Karpas-422 (cell line): ENCODE measurements around the gene GRID2. TPM values are rescaled to one million over a fixed set of nuclear protein-coding genes. Genes with fewer than 3 reads are reported as not detected.

Source experiments
- DNase-seq: peaks from one replicate; pipeline ENCODE4 v3.0.0-alpha.2; 2015
- H2AFZ ChIP-seq: fragments of 200-600 bp; sonication (generic); 2 replicates; pipeline ENCODE4 v1.6.1; 2014; ENCODE audit warnings: antibody characterized with exemption, low read length, mixed read lengths
- H3K27ac ChIP-seq: fragments of 200-600 bp; sonication (generic); 2 replicates; pipeline ENCODE4 v1.5.1; 2014; ENCODE audit warnings: mild to moderate bottlenecking, low read length, moderate library complexity
- H3K27me3 ChIP-seq: fragments of 200-600 bp; sonication (generic); 2 replicates; pipeline ENCODE4 v1.6.1; 2014; ENCODE audit warnings: low read length, mixed read lengths
- H3K36me3 ChIP-seq: fragments of 200-600 bp; sonication (generic); 2 replicates; pipeline ENCODE4 v1.6.1; 2014; ENCODE audit warnings: low read length, mixed read lengths; ENCODE audit not compliant: insufficient read depth
- H3K4me1 ChIP-seq: fragments of 200-600 bp; sonication (generic); 2 replicates; pipeline ENCODE4 v1.6.1; 2014; ENCODE audit warnings: mild to moderate bottlenecking, low read length, mixed read lengths
- H3K4me2 ChIP-seq: fragments of 200-600 bp; sonication (generic); 2 replicates; pipeline ENCODE4 v1.6.1; 2014; ENCODE audit warnings: low read length, low read depth, mild to moderate bottlenecking; ENCODE audit not compliant: poor library complexity, severe bottlenecking
- H3K4me3 ChIP-seq: fragments of 200-600 bp; sonication (generic); 2 replicates; pipeline ENCODE4 v1.5.1; 2014; ENCODE audit warnings: mild to moderate bottlenecking, antibody characterized with exemption, low read length, mixed read lengths
- H3K79me2 ChIP-seq: fragments of 200-600 bp; sonication (generic); 2 replicates; pipeline ENCODE4 v1.6.1; 2014; ENCODE audit warnings: mild to moderate bottlenecking, low read length, mixed read lengths
- H3K9ac ChIP-seq: fragments of 200-600 bp; sonication (generic); 2 replicates; pipeline ENCODE4 v1.6.0; 2014; ENCODE audit warnings: low read length
- H3K9me2 ChIP-seq: fragments of 200-600 bp; sonication (generic), shearing (Covaris generic); replicated peaks from 2 replicates; pipeline ENCODE4 v1.6.0; 2014; ENCODE audit warnings: mild to moderate bottlenecking, low read length, moderate library complexity; ENCODE audit not compliant: insufficient read depth
- H3K9me3 ChIP-seq: fragments of 300-700, 200-600 bp; sonication (generic); 2 replicates; pipeline ENCODE4 v1.6.1; 2014; ENCODE audit warnings: low read length, mixed read lengths
- H4K20me1 ChIP-seq: fragments of 200-600 bp; sonication (generic); 2 replicates; pipeline ENCODE4 v1.6.1; 2014; ENCODE audit warnings: mild to moderate bottlenecking, antibody characterized with exemption, low read length, low read depth; ENCODE audit not compliant: insufficient read depth
- total RNA-seq: library from RNA; depleted of rRNA; stranded (reverse); fragments of >200 nt; shearing (Covaris generic); gene quantifications from 2 replicates; pipeline ENCODE4 v1.2.3, GENCODE V29; 2014; ENCODE audit warnings: low replicate concordance

Gene GRID2
- total RNA-seq, 1 experiment from 2014 or later, result not detected

DNA sequence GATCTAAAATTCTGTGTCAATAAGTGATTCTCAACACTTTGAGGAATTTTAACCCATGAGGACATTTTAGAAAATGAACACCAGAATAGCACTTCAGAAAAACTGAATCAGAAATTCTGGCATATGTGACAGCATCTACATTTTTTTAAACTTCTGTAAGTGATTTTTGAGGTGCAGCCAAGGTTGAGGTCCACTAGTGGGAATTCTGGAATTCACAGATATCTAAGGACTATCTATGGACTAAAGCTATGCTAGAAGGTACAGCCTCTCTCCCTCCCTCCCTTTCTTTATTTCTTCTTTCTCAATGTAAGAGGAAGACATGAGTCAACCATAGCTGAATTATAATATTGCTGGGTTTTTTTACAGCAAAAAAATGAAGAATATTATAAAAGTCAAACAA, 1016.6 kb downstream of the GRID2 start:
- Histone ChIP-seq H3K9me3 (peaks cover 8% of the 10 kb centered on the region; the same call in 1 of the 2 replicates), H3K9me2 (no peaks in the 10 kb centered on the region), H3K4me1 (no peaks in the 10 kb centered on the region), H3K27ac (no peak overlapping the region), H3K36me3 (no peaks in the 10 kb centered on the region), H3K27me3 (no peaks in the 10 kb centered on the region), H3K79me2 (no peaks in the 10 kb centered on the region), H2AFZ (no peak overlapping the region), H3K9ac (no peak overlapping the region), H4K20me1 (no peaks in the 10 kb centered on the region), H3K4me2 (no peak overlapping the region), H3K4me3 (no peak overlapping the region)
- no peak for DNase-seq

DNA sequence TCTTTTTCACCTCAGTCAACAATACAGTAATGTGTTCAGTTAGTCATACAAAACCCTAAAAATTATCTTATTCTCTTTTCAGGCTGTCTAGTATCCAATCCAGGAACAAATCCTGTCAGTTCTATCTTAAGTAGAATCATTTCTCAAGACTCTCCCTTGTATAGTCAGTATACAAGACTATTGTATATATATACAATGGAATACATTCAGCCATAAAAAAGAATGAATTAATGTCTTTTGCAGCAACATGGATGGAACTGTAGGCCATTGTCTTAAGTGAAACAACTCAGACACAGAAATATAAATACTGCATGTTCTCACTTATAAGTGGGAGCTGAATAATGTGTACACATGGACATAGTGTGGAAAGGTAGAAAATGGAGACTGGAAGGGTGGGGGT, 1023.6 kb downstream of the GRID2 start:
- no peaks in the 10 kb centered on the region for H3K4me1 ChIP-seq
- no peak overlapping the region for H3K9ac ChIP-seq

DNA sequence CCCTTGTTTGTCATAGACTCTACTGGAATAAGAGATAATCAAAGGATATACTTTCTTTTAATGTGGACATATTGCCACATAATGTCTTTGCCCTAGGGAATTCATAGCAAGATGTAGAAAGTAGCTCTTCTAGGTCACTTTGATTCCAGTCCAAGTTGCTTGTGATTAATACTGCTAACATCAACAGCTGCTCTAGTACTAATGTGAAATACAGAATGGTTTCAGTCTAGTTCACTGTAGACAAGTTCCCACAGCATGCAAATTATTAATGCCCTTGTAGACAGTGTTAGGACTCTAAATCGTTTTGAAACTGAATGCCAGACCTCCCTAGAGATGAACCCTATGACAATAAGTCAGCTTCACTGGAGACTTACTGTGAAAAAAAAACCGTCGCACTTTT, 1030.2 kb downstream of the GRID2 start:
- Histone ChIP-seq H3K27me3 (no peaks in the 10 kb centered on the region), H3K4me1 (no peaks in the 10 kb centered on the region), H3K4me3 (no peak overlapping the region), H3K4me2 (no peak overlapping the region), H3K9ac (no peak overlapping the region), H3K36me3 (no peaks in the 10 kb centered on the region), H3K9me3 (peaks cover 6% of the 10 kb centered on the region), H2AFZ (no peak overlapping the region), H3K27ac (no peak overlapping the region), H4K20me1 (no peaks in the 10 kb centered on the region), H3K79me2 (no peaks in the 10 kb centered on the region), H3K9me2 (no peaks in the 10 kb centered on the region)
- no peak for DNase-seq

More for the DNA sequence above, 1023.6 kb downstream of the GRID2 start:
- Histone ChIP-seq H3K27me3 (no peaks in the 10 kb centered on the region), H3K27ac (no peak overlapping the region), H3K9me2 (no peaks in the 10 kb centered on the region), H3K79me2 (no peaks in the 10 kb centered on the region), H4K20me1 (no peaks in the 10 kb centered on the region), H3K4me2 (no peak overlapping the region), H3K4me3 (no peak overlapping the region), H3K36me3 (no peaks in the 10 kb centered on the region), H3K9me3 (peaks cover 5% of the 10 kb centered on the region), H2AFZ (no peak overlapping the region)
- DNase-seq, result no peak

DNA sequence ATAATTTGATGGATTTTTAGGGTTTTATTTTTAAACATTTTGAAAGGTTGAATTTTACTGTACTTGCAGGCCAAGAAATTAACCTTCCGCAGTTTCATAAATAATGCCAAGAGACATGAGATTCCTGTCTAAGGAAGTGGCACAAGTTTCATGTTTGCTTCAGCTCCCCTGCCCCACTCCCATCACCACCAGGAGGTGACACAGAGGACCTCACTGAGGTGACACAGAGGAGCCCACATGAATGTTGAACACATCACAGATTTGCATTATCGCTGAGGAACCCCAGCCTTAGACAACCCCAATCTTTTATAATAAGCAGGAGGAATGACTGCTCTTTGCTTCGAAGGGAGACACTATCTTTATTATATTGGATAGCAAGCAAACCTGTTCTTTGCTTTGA, 1033.4 kb downstream of the GRID2 start:
- no peak overlapping the region for H2AFZ ChIP-seq
- no peak for DNase-seq
- H3K36me3 ChIP-seq, result no peaks in the 10 kb centered on the region
- no peaks in the 10 kb centered on the region for H3K27me3 ChIP-seq
- peaks cover 13% of the 10 kb centered on the region for H3K9me3 ChIP-seq
- no peaks in the 10 kb centered on the region for H3K9me2 ChIP-seq
- H3K4me1 ChIP-seq, result no peaks in the 10 kb centered on the region
- no peak overlapping the region for H3K4me3 ChIP-seq
- no peaks in the 10 kb centered on the region for H3K79me2 ChIP-seq
- H3K4me2 ChIP-seq, result no peak overlapping the region
- no peak overlapping the region for H3K9ac ChIP-seq
- no peak overlapping the region for H3K27ac ChIP-seq
- H4K20me1 ChIP-seq, result no peaks in the 10 kb centered on the region

DNA sequence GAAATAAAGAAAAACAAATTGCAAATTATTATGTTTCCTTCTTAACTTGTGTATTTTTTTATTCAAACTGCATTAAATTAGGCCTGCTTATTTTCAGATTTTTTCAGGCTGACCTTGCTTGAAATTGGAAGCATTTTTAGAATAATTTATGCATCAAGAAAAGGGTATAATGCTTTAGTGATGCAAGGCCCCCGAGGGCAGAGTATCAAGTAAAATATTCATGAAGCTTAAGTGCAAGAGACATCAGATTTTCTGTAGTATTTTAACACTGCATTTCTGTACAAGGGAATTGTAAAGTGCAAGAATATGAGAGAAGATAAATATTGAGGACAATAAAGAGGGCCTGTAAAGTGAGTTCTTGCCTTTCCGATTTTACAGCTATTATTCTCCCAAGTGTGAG, 1039.0 kb downstream of the GRID2 start:
- no peaks in the 10 kb centered on the region for H4K20me1 ChIP-seq
- no peaks in the 10 kb centered on the region for H3K4me1 ChIP-seq
- H3K9ac ChIP-seq, result no peak overlapping the region
- H3K9me2 ChIP-seq, result no peaks in the 10 kb centered on the region
- H2AFZ ChIP-seq, result no peak overlapping the region
- peaks cover 27% of the 10 kb centered on the region for H3K9me3 ChIP-seq
- no peak overlapping the region for H3K4me2 ChIP-seq
- no peaks in the 10 kb centered on the region for H3K36me3 ChIP-seq
- H3K27ac ChIP-seq, result no peak overlapping the region
- no peak for DNase-seq
- no peak overlapping the region for H3K4me3 ChIP-seq
- no peaks in the 10 kb centered on the region for H3K27me3 ChIP-seq
- H3K79me2 ChIP-seq, result no peaks in the 10 kb centered on the region

DNA sequence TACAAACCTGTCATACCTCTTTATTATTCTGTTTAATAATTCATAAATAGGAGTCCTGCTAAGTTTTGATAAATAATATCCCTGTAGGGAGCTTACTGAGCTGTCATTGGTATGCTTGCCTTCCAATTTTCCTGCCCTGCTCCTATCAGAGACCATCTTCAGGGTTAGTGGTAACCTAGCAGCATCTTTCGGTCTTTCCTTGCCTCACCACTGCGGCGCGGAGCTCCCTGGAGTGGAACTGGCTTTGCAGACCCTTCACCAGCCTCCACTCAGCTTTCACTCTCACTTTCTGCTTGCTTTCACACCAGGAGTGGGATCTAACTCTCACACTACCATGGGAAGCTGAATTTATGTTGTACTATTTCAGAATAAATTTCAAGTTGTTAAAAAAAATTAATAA, 1043.1 kb downstream of the GRID2 start:
- Histone ChIP-seq H3K4me1 (no peaks in the 10 kb centered on the region), H4K20me1 (no peaks in the 10 kb centered on the region), H3K36me3 (no peaks in the 10 kb centered on the region), H3K9me3 (peaks cover 32% of the 10 kb centered on the region; the same call in 1 of the 2 replicates), H3K4me3 (no peak overlapping the region), H2AFZ (no peak overlapping the region), H3K9me2 (no peaks in the 10 kb centered on the region), H3K4me2 (no peak overlapping the region), H3K79me2 (no peaks in the 10 kb centered on the region), H3K27me3 (no peaks in the 10 kb centered on the region), H3K27ac (no peak overlapping the region), H3K9ac (no peak overlapping the region)
- no peak for DNase-seq

DNA sequence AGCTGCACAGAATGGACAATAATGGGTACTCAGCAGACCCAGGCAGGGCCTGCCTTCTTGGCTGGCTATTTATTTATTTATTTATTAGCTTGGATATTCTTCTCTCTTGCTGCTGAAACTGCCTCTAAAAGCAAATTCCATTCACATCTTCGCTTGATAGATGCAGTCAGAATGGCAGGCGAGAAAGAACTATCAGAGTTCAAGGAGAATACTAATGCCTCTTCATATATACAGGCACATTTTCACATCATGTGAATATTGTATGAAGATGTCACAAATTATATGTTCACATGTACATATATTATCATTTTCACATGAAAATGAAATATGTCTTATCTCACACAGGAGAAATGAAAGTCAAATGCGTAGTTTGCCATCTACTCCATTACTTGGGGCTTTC, 1045.1 kb downstream of the GRID2 start:
- Histone ChIP-seq H3K27me3 (no peaks in the 10 kb centered on the region), H2AFZ (no peak overlapping the region), H3K36me3 (no peaks in the 10 kb centered on the region; the same call in 1 of the 2 replicates), H4K20me1 (no peaks in the 10 kb centered on the region), H3K9ac (no peak overlapping the region), H3K4me3 (no peak overlapping the region), H3K27ac (no peak overlapping the region), H3K9me2 (no peaks in the 10 kb centered on the region), H3K79me2 (no peaks in the 10 kb centered on the region), H3K4me1 (no peaks in the 10 kb centered on the region), H3K4me2 (no peak overlapping the region), H3K9me3 (peaks cover 30% of the 10 kb centered on the region)
- DNase-seq, result no peak

DNA sequence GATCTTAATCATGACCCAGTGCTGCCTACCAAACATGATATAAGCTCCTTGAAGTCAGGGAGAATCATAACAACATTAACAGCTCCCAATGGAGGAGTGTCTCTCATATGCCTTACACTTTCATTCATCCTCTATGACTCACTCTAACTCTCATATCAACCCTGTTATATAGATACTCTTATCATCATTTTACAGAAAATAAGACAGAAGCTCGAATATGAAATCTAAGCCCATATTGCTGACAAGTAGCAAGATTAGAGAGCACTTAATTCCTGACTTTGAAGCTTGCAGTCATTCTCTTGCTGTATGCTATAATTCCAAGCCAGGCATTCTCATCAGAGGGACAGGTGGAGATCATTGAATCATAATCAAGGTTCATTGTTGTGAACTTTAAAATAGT, 1048.1 kb downstream of the GRID2 start:
- no peak overlapping the region for H3K4me2 ChIP-seq
- no peaks in the 10 kb centered on the region for H3K4me1 ChIP-seq
- no peak overlapping the region for H2AFZ ChIP-seq
- no peak overlapping the region for H3K9ac ChIP-seq
- no peaks in the 10 kb centered on the region for H4K20me1 ChIP-seq
- peaks cover 23% of the 10 kb centered on the region for H3K9me3 ChIP-seq
- no peaks in the 10 kb centered on the region for H3K27me3 ChIP-seq
- no peaks in the 10 kb centered on the region for H3K9me2 ChIP-seq
- H3K79me2 ChIP-seq, result no peaks in the 10 kb centered on the region
- no peak overlapping the region for H3K4me3 ChIP-seq
- DNase-seq, result no peak
- no peaks in the 10 kb centered on the region; the same call in 1 of the 2 replicates for H3K36me3 ChIP-seq
- no peak overlapping the region for H3K27ac ChIP-seq

DNA sequence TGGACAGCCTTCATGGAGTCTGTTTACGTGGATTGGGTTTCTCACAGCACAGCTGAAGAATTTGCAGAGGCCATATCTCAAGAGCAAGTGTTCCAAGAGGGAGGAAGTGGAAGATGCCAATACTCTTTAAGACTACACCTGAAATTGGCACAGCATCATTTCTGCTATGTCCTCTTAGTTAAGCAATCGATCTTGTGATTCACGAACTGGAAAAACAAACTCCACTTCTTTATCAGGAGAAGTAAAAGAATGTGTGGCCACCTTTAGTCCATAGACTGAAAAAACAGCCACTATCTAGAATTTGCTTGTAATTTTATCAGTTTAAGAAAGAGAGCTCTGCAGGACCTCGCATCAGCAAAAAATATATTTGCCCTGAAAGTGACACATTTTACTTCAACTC, 1051.6 kb downstream of the GRID2 start:
- Histone ChIP-seq H3K9ac (no peak overlapping the region), H3K27ac (no peak overlapping the region), H2AFZ (no peak overlapping the region), H3K27me3 (no peaks in the 10 kb centered on the region), H3K4me1 (no peaks in the 10 kb centered on the region), H3K4me3 (no peak overlapping the region), H3K9me3 (peaks cover 15% of the 10 kb centered on the region), H4K20me1 (no peaks in the 10 kb centered on the region), H3K4me2 (no peak overlapping the region), H3K36me3 (no peaks in the 10 kb centered on the region; the same call in 1 of the 2 replicates), H3K79me2 (no peaks in the 10 kb centered on the region), H3K9me2 (no peaks in the 10 kb centered on the region)
- no peak for DNase-seq
